A673 (cell line): Measurements from ENCODE around the gene GJB3. TPM values are rescaled to one million over a fixed set of nuclear protein-coding genes. Genes with fewer than 3 reads are reported as not detected.
"Not testable (repeated sequence)": the region's sequence is repeated elsewhere in the genome, so short reads cannot be mapped to it uniquely, and the experiment has no call there.

Experiments used
- BruUV-seq: library from RNA; stranded (reverse); fragments of 400-500 nt; replicated peaks from 2 replicates; lab custom pipeline; 2021; lab: Mats Ljungman, UMichigan
- CTCF ChIA-PET: fragments of 300-600 bp; sonication (Branson Sonifier 250); formaldehyde crosslinking; loops from one replicate; lab custom pipeline; 2022; ENCODE audit warnings: antibody characterized with exemption; lab: Charles Lee
- POLR2A ChIA-PET: fragments of 300-600 bp; sonication (Branson Sonifier 250); formaldehyde crosslinking; loops from one replicate; lab custom pipeline; 2022; ENCODE audit warnings: antibody characterized with exemption; ENCODE audit not compliant: low non-redundant PET; lab: Charles Lee
- DNase-seq: peaks from one replicate; pipeline ENCODE4 v3.0.0-alpha.2; 2015; ENCODE audit warnings: low spot score
- H3K27ac ChIP-seq: fragments of 200-600 bp; sonication (generic); 2 replicates; pipeline ENCODE4 v1.5.1; 2016; ENCODE audit warnings: mixed run types, low read depth, mild to moderate bottlenecking, mixed read lengths, antibody characterized with exemption, low read length; ENCODE audit not compliant: poor library complexity, severe bottlenecking
- H3K27me3 ChIP-seq: fragments of 200-600 bp; sonication (generic); replicated peaks from 2 replicates; pipeline ENCODE4 v1.6.1; 2017; ENCODE audit warnings: mixed run types, low read depth, mild to moderate bottlenecking, mixed read lengths, antibody characterized with exemption, low read length; ENCODE audit not compliant: insufficient read depth, poor library complexity
- H3K36me3 ChIP-seq: fragments of 200-600 bp; sonication (generic); 2 replicates; pipeline ENCODE4 v1.6.1; 2016; ENCODE audit warnings: mixed run types, mild to moderate bottlenecking, mixed read lengths, antibody characterized with exemption, low read length; ENCODE audit not compliant: insufficient read depth, poor library complexity, severe bottlenecking
- H3K4me1 ChIP-seq: fragments of 200-600 bp; sonication (generic); 2 replicates; pipeline ENCODE4 v1.6.1; 2017; ENCODE audit warnings: mixed run types, mild to moderate bottlenecking, mixed read lengths, antibody characterized with exemption, low read length; ENCODE audit not compliant: insufficient read depth, poor library complexity, severe bottlenecking
- H3K4me3 ChIP-seq: fragments of 200-600 bp; sonication (generic); 2 replicates; pipeline ENCODE4 v1.5.1; 2016; ENCODE audit warnings: low read depth, mixed run types, mild to moderate bottlenecking, mixed read lengths, low read length; ENCODE audit not compliant: poor library complexity, severe bottlenecking
- H3K9me3 ChIP-seq: fragments of 200-600 bp; sonication (generic); 2 replicates; pipeline ENCODE4 v1.6.1; 2016; ENCODE audit warnings: mixed run types, low read depth, mild to moderate bottlenecking, mixed read lengths, antibody characterized with exemption, low read length; ENCODE audit not compliant: poor library complexity, severe bottlenecking
- CTCF ChIP-seq: fragments of 300-800, 200-600 bp; sonication (generic); conservative IDR thresholded peaks from 2 replicates; pipeline ENCODE4 v1.5.1; 2017; ENCODE audit warnings: low read depth, mild to moderate bottlenecking, antibody characterized with exemption, low read length, moderate library complexity, mixed read lengths
- EZH2 ChIP-seq: fragments of 200-600 bp; sonication (generic); IDR thresholded peaks from 2 replicates; pipeline ENCODE4 v1.6.1; 2017; ENCODE audit warnings: borderline replicate concordance, low read depth, mild to moderate bottlenecking, mixed read lengths, antibody characterized with exemption, low read length; ENCODE audit not compliant: poor library complexity, severe bottlenecking
- intact Hi-C: fragments of 100-400 bp; cut with micrococcal nuclease; formaldehyde crosslinking; loops from one replicate; pipeline ENCODE4 v1.10.0; 2022; ENCODE audit not compliant: unreplicated experiment
- total RNA-seq: library from RNA; stranded (reverse); gene quantifications from 2 replicates; pipeline ENCODE4 v1.2.3, GENCODE V29; 2021

The GJB3 gene
- total RNA-seq, 1 experiment from 2014 or later = not detected

- Histone ChIP-seq H3K9me3 (no peaks in the 10 kb centered on the region), H3K4me1 (no peaks in the 10 kb centered on the region), H3K27me3 (no peaks in the 10 kb centered on the region), H3K4me3 (no peak overlapping the region), H3K36me3 (no peaks in the 10 kb centered on the region), H3K27ac (no peak overlapping the region)
- BruUV-seq = no TSS peak
- intact Hi-C loops = no loop called here
- POLR2A ChIA-PET = no interaction called here
- CTCF ChIA-PET = no interaction called here
- no peak for DNase-seq
- TF ChIP-seq EZH2 = no peak
- no peak for TF ChIP-seq CTCF
Measured at GRCh38 chr1:34808051-34808810, 27.2 kb downstream of the GJB3 start.

GRCh38 chr1:34810781-34811180 lies 29.8 kb downstream of the GJB3 start:
- H3K9me3 ChIP-seq, H3K4me1 ChIP-seq, H3K27ac ChIP-seq, POLR2A ChIA-PET, BruUV-seq, H3K36me3 ChIP-seq, H3K4me3 ChIP-seq, CTCF ChIA-PET, intact Hi-C loops, DNase-seq, H3K27me3 ChIP-seq: not testable (repeated sequence)

GRCh38 chr1:34816332-34816731 lies 35.3 kb downstream of the GJB3 start:
- no peaks in the 10 kb centered on the region for H3K36me3 ChIP-seq
- no TSS peak for BruUV-seq
- DNase-seq = no peak
- intact Hi-C loops = no loop called here
- H3K9me3 ChIP-seq = no peaks in the 10 kb centered on the region
- H3K4me3 ChIP-seq = no peak overlapping the region
- H3K27ac ChIP-seq = no peak overlapping the region
- ChIA-PET POLR2A (no interaction called here), CTCF (no interaction called here)
- TF ChIP-seq CTCF = no peak
- no peak for TF ChIP-seq EZH2
- H3K27me3 ChIP-seq = no peaks in the 10 kb centered on the region
- no peaks in the 10 kb centered on the region for H3K4me1 ChIP-seq

GRCh38 chr1:34816778-34817177 lies 35.8 kb downstream of the GJB3 start:
- CTCF ChIA-PET = no interaction called here
- POLR2A ChIA-PET = no interaction called here
- TF ChIP-seq CTCF (no peak), EZH2 (no peak)
- no TSS peak for BruUV-seq
- no peak for DNase-seq
- H3K9me3 ChIP-seq = no peaks in the 10 kb centered on the region
- H3K4me1 ChIP-seq = no peaks in the 10 kb centered on the region
- H3K4me3 ChIP-seq = no peak overlapping the region
- H3K27ac ChIP-seq = no peak overlapping the region
- H3K27me3 ChIP-seq = no peaks in the 10 kb centered on the region
- H3K36me3 ChIP-seq = no peaks in the 10 kb centered on the region
- intact Hi-C loops = no loop called here

- CTCF ChIA-PET, H3K4me1 ChIP-seq, H3K27ac ChIP-seq, BruUV-seq, intact Hi-C loops, POLR2A ChIA-PET, H3K27me3 ChIP-seq, H3K9me3 ChIP-seq, DNase-seq, H3K36me3 ChIP-seq, H3K4me3 ChIP-seq: not testable (repeated sequence)
Measured at GRCh38 chr1:34818862-34819261, 37.8 kb downstream of the GJB3 start.
